ENCODE measurements around the gene FGD4.

FGD4 gene

GRCh38 chr12:32457251-32458025 lies 58.1 kb downstream of the FGD4 start:
- DNase-seq (ENCODE audit: low spot score): no peak

- no peak for DNase-seq (ENCODE audit: low spot score)
These were observed 61.3 kb downstream of the FGD4 start for GRCh38 chr12:32460638-32461037.

GRCh38 chr12:32462908-32463307 lies 63.5 kb downstream of the FGD4 start:
- no peak for DNase-seq (ENCODE audit: low spot score)

- no peak for DNase-seq (ENCODE audit: low spot score)
These were observed 66.8 kb downstream of the FGD4 start for GRCh38 chr12:32466187-32466586.

GRCh38 chr12:32466986-32467711 lies 67.8 kb downstream of the FGD4 start:
- no peak for DNase-seq (ENCODE audit: low spot score)

GRCh38 chr12:32467959-32468863 lies 68.9 kb downstream of the FGD4 start:
- no peak for DNase-seq (ENCODE audit: low spot score)

- no peak for DNase-seq (ENCODE audit: low spot score)
These were observed 71.6 kb downstream of the FGD4 start for GRCh38 chr12:32470936-32471470.

- DNase-seq (ENCODE audit: low spot score): no peak
These were observed 72.2 kb downstream of the FGD4 start for GRCh38 chr12:32471591-32472001.

GRCh38 chr12:32475724-32476123 lies 76.4 kb downstream of the FGD4 start:
- DNase-seq (ENCODE audit: low spot score): no peak

- no peak for DNase-seq (ENCODE audit: low spot score)
These were observed 77.1 kb downstream of the FGD4 start for GRCh38 chr12:32476446-32476845.

- DNase-seq (ENCODE audit: low spot score): no peak
These were observed 78.4 kb downstream of the FGD4 start for GRCh38 chr12:32477714-32478113.

- no peak for DNase-seq (ENCODE audit: low spot score)
These were observed 78.8 kb downstream of the FGD4 start for GRCh38 chr12:32478166-32478565.

GRCh38 chr12:32478858-32479725 lies 79.7 kb downstream of the FGD4 start:
- DNase-seq (ENCODE audit: low spot score): no peak

GRCh38 chr12:32482226-32482625 lies 82.9 kb downstream of the FGD4 start:
- DNase-seq (ENCODE audit: low spot score): no peak

GRCh38 chr12:32483499-32483898 lies 84.1 kb downstream of the FGD4 start:
- no peak for DNase-seq (ENCODE audit: low spot score)

- DNase-seq (ENCODE audit: low spot score): no peak
These were observed 84.6 kb downstream of the FGD4 start for GRCh38 chr12:32483993-32484392.

GRCh38 chr12:32486158-32486557 lies 86.8 kb downstream of the FGD4 start:
- DNase-seq (ENCODE audit: low spot score): no peak

- DNase-seq (ENCODE audit: low spot score): no peak
These were observed 88.8 kb downstream of the FGD4 start for GRCh38 chr12:32488132-32488531.

- no peak for DNase-seq (ENCODE audit: low spot score)
These were observed 89.7 kb downstream of the FGD4 start for GRCh38 chr12:32489070-32489469.

GRCh38 chr12:32490801-32491200 lies 91.4 kb downstream of the FGD4 start:
- DNase-seq (ENCODE audit: low spot score): no peak

- DNase-seq (ENCODE audit: low spot score): no peak
These were observed 93.9 kb downstream of the FGD4 start for GRCh38 chr12:32493282-32493681.

All from SW480 (cell line).